ENCODE results near the gene RFWD3. TPM values are rescaled to one million over a fixed set of nuclear protein-coding genes. Genes with fewer than 3 reads are reported as not detected.

Gene RFWD3
- total RNA-seq, 1 donor: 18.8 TPM

- H3K4me2 ChIP-seq (ENCODE audit: insufficient read depth, low read length): peak overlapping the region; percentile 91
- H3K79me2 ChIP-seq (ENCODE audit: insufficient read depth, low read length): peaks cover 65% of the 10 kb centered on the region
- no peak for TF ChIP-seq CTCF (IDR thresholded peaks at IDR 0.05; ENCODE audit: extremely low read depth, low read depth, low read length)
- peaks cover 39% of the 10 kb centered on the region for H4K20me1 ChIP-seq (ENCODE audit: insufficient read depth, low read length)
- H3K36me3 ChIP-seq (ENCODE audit: insufficient read depth, low read length): no peaks in the 10 kb centered on the region
- H3K4me1 ChIP-seq (ENCODE audit: insufficient read depth, low read length): peaks cover 27% of the 10 kb centered on the region
- H3K27ac ChIP-seq (ENCODE audit: low read depth, low read length): no peak overlapping the region
- H3K27me3 ChIP-seq (ENCODE audit: insufficient read depth, low read length): no peaks in the 10 kb centered on the region
- H2AFZ ChIP-seq (ENCODE audit: low read length): no peak overlapping the region
- H3K9me3 ChIP-seq (ENCODE audit: low read depth, low read length): no peaks in the 10 kb centered on the region
- no peak for DNase-seq (ENCODE audit: insufficient read length, low spot score, missing footprints)
- H3K4me3 ChIP-seq (ENCODE audit: insufficient read depth, low read length): peak overlapping the region; percentile 96
Observed at GRCh38 chr16:74605332-74605731, 61.3 kb downstream of the RFWD3 start.

- Histone ChIP-seq H3K4me1 (ENCODE audit: insufficient read depth, low read length) (peaks cover 27% of the 10 kb centered on the region), H3K27ac (ENCODE audit: low read depth, low read length) (no peak overlapping the region), H3K36me3 (ENCODE audit: insufficient read depth, low read length) (no peaks in the 10 kb centered on the region), H3K27me3 (ENCODE audit: insufficient read depth, low read length) (no peaks in the 10 kb centered on the region), H3K4me3 (ENCODE audit: insufficient read depth, low read length) (no peak overlapping the region), H4K20me1 (ENCODE audit: insufficient read depth, low read length) (peaks cover 47% of the 10 kb centered on the region), H3K79me2 (ENCODE audit: insufficient read depth, low read length) (peaks cover 79% of the 10 kb centered on the region), H2AFZ (ENCODE audit: low read length) (no peak overlapping the region), H3K9me3 (ENCODE audit: low read depth, low read length) (no peaks in the 10 kb centered on the region), H3K4me2 (ENCODE audit: insufficient read depth, low read length) (peak overlapping the region; percentile 91)
- no peak for DNase-seq (ENCODE audit: insufficient read length, low spot score, missing footprints)
- TF ChIP-seq CTCF (IDR thresholded peaks at IDR 0.05; ENCODE audit: extremely low read depth, low read depth, low read length): no peak
Observed at GRCh38 chr16:74603848-74604247, 62.8 kb downstream of the RFWD3 start.

GRCh38 chr16:74601126-74601871 lies 65.4 kb downstream of the RFWD3 start:
- Histone ChIP-seq H3K4me3 (ENCODE audit: insufficient read depth, low read length) (no peak overlapping the region), H3K4me1 (ENCODE audit: insufficient read depth, low read length) (peaks cover 19% of the 10 kb centered on the region), H3K27me3 (ENCODE audit: insufficient read depth, low read length) (no peaks in the 10 kb centered on the region), H3K4me2 (ENCODE audit: insufficient read depth, low read length) (no peak overlapping the region), H3K79me2 (ENCODE audit: insufficient read depth, low read length) (peaks cover 94% of the 10 kb centered on the region), H3K27ac (ENCODE audit: low read depth, low read length) (no peak overlapping the region), H4K20me1 (ENCODE audit: insufficient read depth, low read length) (peaks cover 51% of the 10 kb centered on the region), H3K9me3 (ENCODE audit: low read depth, low read length) (no peaks in the 10 kb centered on the region), H3K36me3 (ENCODE audit: insufficient read depth, low read length) (peaks cover 3% of the 10 kb centered on the region), H2AFZ (ENCODE audit: low read length) (no peak overlapping the region)
- TF ChIP-seq CTCF (IDR thresholded peaks at IDR 0.05; ENCODE audit: extremely low read depth, low read depth, low read length): no peak
- DNase-seq (ENCODE audit: insufficient read length, low spot score, missing footprints): no peak

GRCh38 chr16:74596586-74596985 lies 70.1 kb downstream of the RFWD3 start:
- H3K27me3 ChIP-seq (ENCODE audit: insufficient read depth, low read length): no peaks in the 10 kb centered on the region
- H3K9me3 ChIP-seq (ENCODE audit: low read depth, low read length): no peaks in the 10 kb centered on the region
- no peak overlapping the region for H3K4me2 ChIP-seq (ENCODE audit: insufficient read depth, low read length)
- H3K79me2 ChIP-seq (ENCODE audit: insufficient read depth, low read length): peaks cover 86% of the 10 kb centered on the region
- H4K20me1 ChIP-seq (ENCODE audit: insufficient read depth, low read length): peaks cover 44% of the 10 kb centered on the region
- DNase-seq (ENCODE audit: insufficient read length, low spot score, missing footprints): no peak
- H3K27ac ChIP-seq (ENCODE audit: low read depth, low read length): no peak overlapping the region
- no peak for TF ChIP-seq CTCF (IDR thresholded peaks at IDR 0.05; ENCODE audit: extremely low read depth, low read depth, low read length)
- H3K4me3 ChIP-seq (ENCODE audit: insufficient read depth, low read length): no peak overlapping the region
- H2AFZ ChIP-seq (ENCODE audit: low read length): no peak overlapping the region
- H3K4me1 ChIP-seq (ENCODE audit: insufficient read depth, low read length): peaks cover 6% of the 10 kb centered on the region
- peaks cover 4% of the 10 kb centered on the region for H3K36me3 ChIP-seq (ENCODE audit: insufficient read depth, low read length)

All from osteoblast (primary cell).